Measurements from ENCODE around the gene PBX4.

Gene PBX4

GRCh38 chr19:19539698-19540063 lies 78.8 kb downstream of the PBX4 start:
- DNase-seq (ENCODE audit: low spot score): no peak

DNA sequence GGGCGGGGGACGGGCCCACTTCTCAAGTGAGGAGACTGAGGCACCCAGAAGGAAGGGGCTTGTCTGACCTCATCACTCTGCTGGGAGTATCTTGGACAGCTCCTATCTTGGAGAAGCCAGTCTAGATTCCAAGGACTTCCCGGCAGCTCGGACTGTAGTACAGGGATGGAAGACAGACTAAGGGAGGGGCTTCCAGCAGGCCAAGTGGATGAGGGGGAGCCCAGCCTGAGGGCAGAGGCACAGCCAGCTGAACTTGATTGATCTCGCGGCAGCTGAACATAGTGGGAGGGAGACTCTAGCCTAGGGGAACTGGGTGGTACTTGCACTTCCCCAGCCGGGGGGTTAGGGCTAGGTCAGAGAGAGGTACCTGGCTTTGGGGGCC lies 79.7 kb downstream of the PBX4 start:
- DNase-seq (ENCODE audit: low spot score): no peak

DNA sequence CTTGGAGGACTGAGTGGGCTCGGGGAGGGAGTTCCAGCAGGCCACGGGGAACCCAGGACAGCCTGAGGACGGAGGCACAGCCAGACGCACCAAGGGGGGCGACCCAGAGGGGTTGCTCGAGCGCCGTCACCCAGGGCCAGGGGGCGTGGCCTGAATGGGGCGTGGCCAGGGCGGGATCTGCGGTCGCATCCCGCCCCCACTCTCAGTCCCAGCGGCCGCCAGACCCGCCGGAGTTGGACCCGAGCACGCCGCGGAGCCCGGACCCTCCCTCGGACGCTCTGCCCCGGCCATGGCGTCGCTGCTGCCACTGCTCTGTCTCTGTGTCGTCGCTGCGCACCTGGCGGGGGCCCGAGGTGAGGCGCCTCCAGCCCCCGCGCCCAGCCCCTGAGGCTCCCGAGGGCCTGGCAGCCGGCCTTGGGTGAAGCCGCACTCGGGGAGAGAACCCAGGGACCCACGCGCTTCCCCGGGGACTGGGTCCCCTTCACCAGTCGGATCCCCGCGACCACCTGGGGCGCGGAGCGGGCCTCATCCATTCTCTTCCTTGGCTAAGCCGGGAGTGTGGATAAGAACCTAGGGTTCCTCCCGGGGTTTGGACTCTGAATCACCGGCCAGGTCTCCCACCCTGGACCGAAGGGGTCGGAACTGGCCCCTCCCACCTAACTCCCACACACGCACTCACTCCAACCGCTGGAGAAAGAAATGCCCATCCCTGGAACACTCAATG lies 80.3 kb downstream of the PBX4 start, which contains the start of gene CILP2:
TSS of gene CILP2 (plus strand) at position 205 of the 724 bp plus-strand sequence. CDS start at position 290, 85 bp downstream.
- DNase-seq (ENCODE audit: low spot score): no peak

DNA sequence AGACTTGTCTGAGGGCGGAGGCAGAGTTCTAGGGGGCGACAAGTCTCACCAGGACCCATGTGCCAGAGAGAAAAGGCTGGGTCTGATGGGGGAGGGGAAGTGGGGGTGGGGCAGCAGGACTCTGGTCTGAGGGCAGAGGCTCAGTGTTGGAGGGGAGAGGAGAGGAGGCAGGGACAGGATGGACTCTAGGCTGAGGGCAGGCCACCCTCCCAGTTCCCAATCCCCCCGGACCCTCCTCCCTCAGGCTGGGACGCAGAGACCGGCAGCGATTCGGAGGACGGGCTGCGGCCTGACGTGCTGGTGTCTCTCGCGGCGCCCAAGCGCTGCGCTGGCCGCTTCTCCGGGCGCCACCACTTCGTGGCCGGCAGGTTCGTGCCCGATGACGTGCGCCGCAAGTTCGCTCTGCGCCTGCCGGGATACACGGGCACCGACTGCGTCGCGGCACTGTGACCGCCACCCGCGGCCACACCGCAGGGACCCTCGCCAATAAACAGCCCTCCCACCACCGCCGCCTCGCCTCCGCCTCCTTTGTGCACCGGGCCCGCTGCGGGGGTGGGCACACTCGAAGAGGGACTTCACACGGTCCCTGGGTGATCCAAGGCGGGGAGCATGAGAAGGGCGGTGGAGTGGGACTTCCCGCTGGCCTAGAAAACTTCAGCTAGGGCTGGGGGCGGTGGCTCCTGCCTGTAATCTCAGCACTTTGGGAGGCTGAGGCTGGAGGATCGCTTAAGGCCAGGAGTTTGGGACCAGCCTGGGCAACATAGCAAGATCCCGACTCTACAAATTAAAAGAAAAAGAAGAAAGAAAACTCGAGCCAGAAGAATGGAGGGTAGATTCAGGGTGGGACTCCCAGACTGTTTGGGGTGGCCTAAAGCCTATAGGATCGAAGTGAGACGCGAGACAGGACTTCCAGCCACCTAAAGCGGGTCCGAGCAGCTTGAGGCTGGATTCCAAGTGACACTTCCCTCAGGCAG lies 81.1 kb downstream of the PBX4 start:
- no peak for DNase-seq (ENCODE audit: low spot score)

DNA sequence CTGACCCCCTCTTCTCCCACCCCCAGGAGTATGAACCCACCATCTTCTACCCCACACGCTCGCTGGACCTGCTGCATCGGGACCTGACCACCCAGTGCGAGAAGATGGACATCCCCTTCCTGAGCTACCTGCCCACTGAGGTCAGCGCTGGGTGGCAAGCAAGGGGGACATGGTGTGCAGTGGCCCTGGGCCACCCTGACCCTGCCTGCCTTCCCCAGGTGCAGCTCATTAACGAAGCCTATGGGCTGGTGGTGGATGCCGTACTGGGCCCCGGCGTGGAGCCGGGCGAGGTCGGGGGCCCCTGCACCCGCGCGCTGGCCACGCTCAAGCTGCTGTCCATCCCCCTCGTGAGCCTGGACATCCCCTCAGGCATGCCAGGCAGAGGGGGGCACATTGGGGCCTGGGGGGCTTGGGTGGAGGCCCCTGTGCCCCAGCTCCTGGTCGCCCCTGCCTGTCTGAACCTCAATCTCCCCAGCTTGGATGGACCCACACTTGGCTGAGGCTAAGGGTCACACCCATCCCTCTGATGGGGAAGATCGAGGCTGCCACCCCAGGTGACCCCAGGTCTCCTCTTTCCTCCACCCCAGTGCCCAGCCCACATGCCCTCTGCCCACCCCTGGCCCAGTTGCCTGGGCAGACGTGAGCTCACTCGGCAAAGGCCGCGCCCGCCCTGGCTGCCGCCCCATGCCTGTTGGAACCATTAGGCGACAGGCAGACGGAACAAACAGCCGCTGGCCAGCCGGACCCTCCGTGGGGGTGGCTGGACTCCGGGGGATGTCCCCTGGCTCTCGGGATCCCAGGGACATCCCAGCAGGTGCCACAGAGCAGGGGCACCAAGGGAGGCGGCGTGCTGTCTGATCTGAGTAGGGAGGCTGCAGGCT lies 82.9 kb downstream of the PBX4 start:
- DNase-seq (ENCODE audit: low spot score): no peak

DNA sequence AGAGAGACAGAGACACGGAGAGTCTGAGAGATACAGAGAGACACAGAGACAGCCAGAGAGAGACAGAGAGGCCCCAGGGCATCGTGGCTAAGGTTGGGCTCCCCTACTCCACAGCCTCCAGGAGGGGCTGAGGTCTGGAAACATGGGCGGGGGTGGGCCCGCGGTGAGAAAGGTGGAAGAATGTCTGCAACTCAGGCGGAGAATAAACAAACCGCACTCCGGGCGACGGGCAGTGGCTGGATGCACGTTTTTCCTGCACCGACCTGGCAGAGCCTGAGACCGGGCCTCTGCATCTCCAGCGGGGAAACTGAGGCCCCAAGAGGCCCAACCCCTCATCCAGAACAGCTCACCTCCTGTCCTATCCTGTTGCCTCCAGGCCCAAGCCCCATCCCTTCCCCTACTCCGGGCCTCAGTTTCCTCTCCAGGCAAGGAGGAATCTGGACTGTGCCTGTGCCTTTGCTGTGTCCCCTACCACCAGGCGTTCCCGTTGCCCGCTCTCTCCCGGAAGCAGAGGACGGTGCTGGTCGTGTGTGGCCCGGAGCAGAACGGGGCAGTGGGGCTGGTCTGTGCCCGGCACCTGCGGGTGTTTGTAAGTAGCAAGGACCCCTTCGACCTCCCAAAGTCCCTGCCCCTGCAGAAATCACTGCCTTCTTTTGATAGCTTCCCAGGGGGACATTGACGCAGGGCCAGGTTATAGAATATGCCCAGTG lies 83.8 kb downstream of the PBX4 start:
- DNase-seq (ENCODE audit: low spot score): no peak

DNA sequence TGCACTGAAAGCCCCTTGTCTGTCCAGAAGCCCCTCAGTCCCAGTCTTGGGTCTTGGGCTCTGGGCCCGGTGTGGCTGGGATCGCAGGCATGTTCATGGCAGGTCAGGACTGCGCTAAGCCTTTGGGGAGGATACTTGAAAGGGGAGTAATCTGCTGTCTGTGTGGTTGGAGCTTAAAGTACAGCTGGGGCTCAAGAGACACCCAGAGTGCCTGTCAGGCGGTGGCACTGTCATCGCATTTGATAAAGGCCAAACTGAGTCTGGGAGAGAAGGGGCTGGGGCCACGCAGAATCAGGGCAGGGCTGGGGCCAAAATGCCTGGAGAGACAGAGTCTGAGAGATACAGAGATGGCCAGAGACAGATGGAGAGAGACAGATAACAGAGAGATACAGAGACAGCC lies 84.6 kb downstream of the PBX4 start:
- DNase-seq (ENCODE audit: low spot score): no peak

GRCh38 chr19:19532806-19533701 lies 85.4 kb downstream of the PBX4 start:
- DNase-seq (ENCODE audit: low spot score): no peak

- DNase-seq (ENCODE audit: low spot score): peak; percentile 44
Observed at GRCh38 chr19:19531951-19532805, 86.3 kb downstream of the PBX4 start.

DNA sequence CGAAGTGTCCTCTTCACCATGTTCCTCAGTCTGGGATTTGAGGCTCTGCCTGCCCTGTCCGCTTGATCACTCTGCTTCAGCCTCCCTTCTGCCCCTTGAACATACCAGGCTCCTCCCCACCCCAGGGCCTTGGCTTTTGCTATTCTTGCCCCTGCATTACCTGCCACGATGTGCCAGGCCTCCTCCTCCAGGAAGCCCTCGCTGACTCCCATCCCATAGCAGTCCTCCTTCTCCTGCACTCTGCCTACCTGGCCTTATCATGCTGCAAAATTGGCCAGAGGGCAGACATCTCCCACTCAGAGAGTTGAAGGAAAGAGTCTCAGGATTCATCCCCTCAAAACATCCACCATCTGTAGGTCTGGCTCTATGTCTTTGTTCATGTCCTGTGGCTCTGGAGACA lies 87.6 kb downstream of the PBX4 start:
- DNase-seq (ENCODE audit: low spot score): no peak

- DNase-seq (ENCODE audit: low spot score): no peak
Observed at GRCh38 chr19:19530423-19530804, 88.1 kb downstream of the PBX4 start.

GRCh38 chr19:19529783-19530422 lies 88.6 kb downstream of the PBX4 start:
- DNase-seq (ENCODE audit: low spot score): no peak

DNA sequence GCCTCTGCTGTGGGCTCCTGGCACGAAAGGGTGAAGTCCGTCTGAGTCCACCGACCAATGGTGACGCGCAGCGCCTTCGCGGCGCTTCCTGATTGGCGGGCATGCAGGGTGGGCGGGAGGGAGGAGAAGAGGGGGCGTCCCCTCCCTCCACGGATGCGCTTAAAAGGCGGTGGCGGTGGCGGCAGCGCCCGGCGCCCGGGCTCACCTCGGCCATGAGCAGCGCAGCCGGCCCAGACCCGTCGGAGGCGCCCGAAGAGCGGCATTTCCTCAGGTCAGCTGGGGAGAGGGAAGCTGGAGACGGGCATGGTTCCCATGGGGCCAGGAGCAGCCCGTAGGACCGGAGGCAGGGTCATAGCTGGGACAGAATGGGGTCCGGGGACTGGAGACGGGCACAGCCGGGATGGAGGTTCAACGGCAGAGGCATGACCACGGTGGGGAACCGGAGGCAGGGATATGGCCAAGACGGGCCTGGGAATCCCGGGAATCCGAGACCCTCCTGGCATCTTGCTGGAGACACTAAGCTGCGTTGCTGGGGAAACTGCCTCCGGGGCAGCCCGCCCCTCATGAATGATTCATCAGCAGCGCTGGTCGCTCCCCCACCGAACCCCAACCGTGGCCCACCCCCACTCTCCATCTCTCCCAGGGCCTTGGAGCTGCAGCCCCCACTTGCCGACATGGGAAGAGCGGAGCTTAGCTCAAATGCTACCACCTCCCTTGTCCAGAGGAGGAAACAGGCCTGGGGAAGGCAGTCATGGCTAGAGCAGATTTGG lies 89.6 kb downstream of the PBX4 start, which contains the start of gene YJEFN3:
TSS of gene YJEFN3 (plus strand) at position 191 of the 770 bp plus-strand sequence. CDS start at position 213, 22 bp downstream.
- DNase-seq (ENCODE audit: low spot score): no peak

- no peak for DNase-seq (ENCODE audit: low spot score)
Observed at GRCh38 chr19:19527674-19528625, 90.5 kb downstream of the PBX4 start.

DNA sequence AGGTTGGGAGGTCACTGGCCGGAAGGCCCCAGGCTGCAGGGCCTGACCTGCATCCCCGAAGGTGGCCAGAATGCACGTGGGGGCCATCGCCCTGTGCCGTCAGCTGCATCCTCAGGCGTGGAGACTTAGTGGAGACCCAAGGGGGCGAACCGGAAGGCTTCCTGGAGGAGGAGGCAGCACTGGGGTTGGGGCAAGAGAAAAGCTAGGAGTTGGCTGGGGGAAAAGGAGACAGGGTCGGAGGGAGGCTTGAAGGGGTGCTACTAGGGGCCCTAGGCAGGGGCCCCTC lies 91.2 kb downstream of the PBX4 start:
- DNase-seq (ENCODE audit: low spot score): no peak

- DNase-seq (ENCODE audit: low spot score): no peak
Observed at GRCh38 chr19:19526581-19527370, 91.7 kb downstream of the PBX4 start.
